Measurements from ENCODE around the gene NR2F2.

- no peak for TF ChIP-seq CTCF (IDR thresholded peaks at IDR 0.05)
- TF ChIP-seq ZFX (IDR thresholded peaks at IDR 0.05; ENCODE audit: borderline replicate concordance), result no peak
These were observed 13.4 kb upstream of the NR2F2 start for GRCh38 chr15:96316953-96317629.

All from 22Rv1 (cell line).